GM23338 (cell line): ENCODE measurements around the gene NOMO2.
"Not testable (repeated sequence)": the region's sequence is repeated elsewhere in the genome, so short reads cannot be mapped to it uniquely, and the experiment has no call there.

ENCODE experiments used
- CREB1 ChIP-seq: fragments of 250-450 bp; sonication (Bioruptor Pico); IDR thresholded peaks from 2 replicates; pipeline ENCODE4 v1.5.0; 2020; ENCODE audit warnings: low read depth, mild to moderate bottlenecking, moderate library complexity
- EZH2 ChIP-seq: fragments of 200-600 bp; sonication (generic); IDR thresholded peaks from one replicate; pipeline ENCODE4 v1.8.0; 2017; ENCODE audit warnings: antibody characterized with exemption, mild to moderate bottlenecking, low read depth; ENCODE audit not compliant: unreplicated experiment
- EZH2phosphoT487 ChIP-seq: fragments of 200-600 bp; sonication (generic); IDR thresholded peaks from one replicate; pipeline ENCODE4 v1.8.1; 2018; ENCODE audit warnings: antibody characterized with exemption; ENCODE audit not compliant: unreplicated experiment
- JUNB ChIP-seq: IDR thresholded peaks from one replicate; pipeline ENCODE4 v1.6.1; 2016; ENCODE audit warnings: antibody characterized with exemption; ENCODE audit not compliant: unreplicated experiment
- NANOG ChIP-seq: IDR thresholded peaks from 2 replicates; pipeline ENCODE4 v1.6.1; 2016; ENCODE audit warnings: antibody characterized with exemption, borderline replicate concordance
- POLR2AphosphoS5 ChIP-seq: IDR thresholded peaks from 2 replicates; pipeline ENCODE4 v1.6.1; 2016; ENCODE audit warnings: antibody characterized with exemption, low read depth
- STAT1 ChIP-seq: IDR thresholded peaks from one replicate; pipeline ENCODE4 v1.6.1; 2016; ENCODE audit warnings: antibody characterized with exemption; ENCODE audit not compliant: unreplicated experiment
- ZNF114 ChIP-seq: fragments of 250-450 bp; sonication (Bioruptor Pico); IDR thresholded peaks from 2 replicates; pipeline ENCODE4 v1.5.0; 2020; ENCODE audit warnings: mild to moderate bottlenecking, moderate library complexity
- ZNF331 ChIP-seq: fragments of 250-450 bp; sonication (Bioruptor Pico); IDR thresholded peaks from 2 replicates; pipeline ENCODE4 v1.5.0; 2020; ENCODE audit warnings: low read depth, mild to moderate bottlenecking, moderate library complexity
- TF ChIP-seq, protein P1 (sequence below), 2 experiments: fragments of 200-600 bp in 1 of 2; sonication (generic) in 1 of 2; conservative IDR thresholded peaks; 2 replicates each; pipeline versions ENCODE4 v1.5.1 to v1.6.1; 2016 to 2017; ENCODE audit warnings: antibody characterized with exemption in 2 of 2, low read depth in 2 of 2, mild to moderate bottlenecking in 2 of 2, moderate library complexity in 1 of 2
- TF ChIP-seq, protein P2 (sequence below): IDR thresholded peaks from 2 replicates; pipeline ENCODE4 v1.6.1; 2016; ENCODE audit warnings: antibody characterized with exemption
- TF ChIP-seq, protein P3 (sequence below): IDR thresholded peaks from one replicate; pipeline ENCODE4 v1.6.1; 2018; ENCODE audit warnings: antibody characterized with exemption; ENCODE audit not compliant: unreplicated experiment
- TF ChIP-seq, protein P4 (sequence below): fragments of 250-450 bp; sonication (Bioruptor Pico); IDR thresholded peaks from 2 replicates; pipeline ENCODE4 v1.5.0; 2020; ENCODE audit warnings: mild to moderate bottlenecking, moderate library complexity

DNA sequence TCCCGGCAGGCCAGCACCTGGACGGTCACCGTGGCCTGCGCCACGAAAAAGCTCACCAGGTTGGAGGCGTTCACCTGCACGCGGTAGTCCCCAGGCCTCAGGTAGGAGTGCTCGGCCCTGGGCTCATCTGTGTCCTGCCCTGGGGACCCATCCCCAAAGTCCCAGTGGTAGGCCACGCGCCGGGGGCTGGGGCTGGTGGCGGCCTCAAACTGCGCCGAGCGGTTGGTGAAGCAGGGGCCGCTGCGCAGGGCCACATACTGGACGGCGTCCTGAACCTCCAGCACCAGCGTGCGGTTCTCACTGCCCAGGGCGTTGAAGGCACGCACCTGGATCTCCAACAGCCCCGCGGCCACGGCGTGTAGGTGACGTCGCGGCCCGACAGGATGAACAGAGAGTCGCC, 176.6 kb downstream of the NOMO2 start:
- not testable (repeated sequence) for TF ChIP-seq POLR2AphosphoS5; CREB1 (CRISPR knock-in tag); ZNF331 (CRISPR knock-in tag); EZH2; EZH2phosphoT487; JUNB; ZNF114 (CRISPR knock-in tag); STAT1; NANOG
- TF ChIP-seq, protein P1, sequence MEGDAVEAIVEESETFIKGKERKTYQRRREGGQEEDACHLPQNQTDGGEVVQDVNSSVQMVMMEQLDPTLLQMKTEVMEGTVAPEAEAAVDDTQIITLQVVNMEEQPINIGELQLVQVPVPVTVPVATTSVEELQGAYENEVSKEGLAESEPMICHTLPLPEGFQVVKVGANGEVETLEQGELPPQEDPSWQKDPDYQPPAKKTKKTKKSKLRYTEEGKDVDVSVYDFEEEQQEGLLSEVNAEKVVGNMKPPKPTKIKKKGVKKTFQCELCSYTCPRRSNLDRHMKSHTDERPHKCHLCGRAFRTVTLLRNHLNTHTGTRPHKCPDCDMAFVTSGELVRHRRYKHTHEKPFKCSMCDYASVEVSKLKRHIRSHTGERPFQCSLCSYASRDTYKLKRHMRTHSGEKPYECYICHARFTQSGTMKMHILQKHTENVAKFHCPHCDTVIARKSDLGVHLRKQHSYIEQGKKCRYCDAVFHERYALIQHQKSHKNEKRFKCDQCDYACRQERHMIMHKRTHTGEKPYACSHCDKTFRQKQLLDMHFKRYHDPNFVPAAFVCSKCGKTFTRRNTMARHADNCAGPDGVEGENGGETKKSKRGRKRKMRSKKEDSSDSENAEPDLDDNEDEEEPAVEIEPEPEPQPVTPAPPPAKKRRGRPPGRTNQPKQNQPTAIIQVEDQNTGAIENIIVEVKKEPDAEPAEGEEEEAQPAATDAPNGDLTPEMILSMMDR (conservative IDR thresholded peaks at IDR 0.05; ENCODE audit: low read depth in 2 of 2), result not testable (repeated sequence)
- TF ChIP-seq, protein P2, sequence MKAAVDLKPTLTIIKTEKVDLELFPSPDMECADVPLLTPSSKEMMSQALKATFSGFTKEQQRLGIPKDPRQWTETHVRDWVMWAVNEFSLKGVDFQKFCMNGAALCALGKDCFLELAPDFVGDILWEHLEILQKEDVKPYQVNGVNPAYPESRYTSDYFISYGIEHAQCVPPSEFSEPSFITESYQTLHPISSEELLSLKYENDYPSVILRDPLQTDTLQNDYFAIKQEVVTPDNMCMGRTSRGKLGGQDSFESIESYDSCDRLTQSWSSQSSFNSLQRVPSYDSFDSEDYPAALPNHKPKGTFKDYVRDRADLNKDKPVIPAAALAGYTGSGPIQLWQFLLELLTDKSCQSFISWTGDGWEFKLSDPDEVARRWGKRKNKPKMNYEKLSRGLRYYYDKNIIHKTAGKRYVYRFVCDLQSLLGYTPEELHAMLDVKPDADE, result not testable (repeated sequence)
- TF ChIP-seq, protein P3, sequence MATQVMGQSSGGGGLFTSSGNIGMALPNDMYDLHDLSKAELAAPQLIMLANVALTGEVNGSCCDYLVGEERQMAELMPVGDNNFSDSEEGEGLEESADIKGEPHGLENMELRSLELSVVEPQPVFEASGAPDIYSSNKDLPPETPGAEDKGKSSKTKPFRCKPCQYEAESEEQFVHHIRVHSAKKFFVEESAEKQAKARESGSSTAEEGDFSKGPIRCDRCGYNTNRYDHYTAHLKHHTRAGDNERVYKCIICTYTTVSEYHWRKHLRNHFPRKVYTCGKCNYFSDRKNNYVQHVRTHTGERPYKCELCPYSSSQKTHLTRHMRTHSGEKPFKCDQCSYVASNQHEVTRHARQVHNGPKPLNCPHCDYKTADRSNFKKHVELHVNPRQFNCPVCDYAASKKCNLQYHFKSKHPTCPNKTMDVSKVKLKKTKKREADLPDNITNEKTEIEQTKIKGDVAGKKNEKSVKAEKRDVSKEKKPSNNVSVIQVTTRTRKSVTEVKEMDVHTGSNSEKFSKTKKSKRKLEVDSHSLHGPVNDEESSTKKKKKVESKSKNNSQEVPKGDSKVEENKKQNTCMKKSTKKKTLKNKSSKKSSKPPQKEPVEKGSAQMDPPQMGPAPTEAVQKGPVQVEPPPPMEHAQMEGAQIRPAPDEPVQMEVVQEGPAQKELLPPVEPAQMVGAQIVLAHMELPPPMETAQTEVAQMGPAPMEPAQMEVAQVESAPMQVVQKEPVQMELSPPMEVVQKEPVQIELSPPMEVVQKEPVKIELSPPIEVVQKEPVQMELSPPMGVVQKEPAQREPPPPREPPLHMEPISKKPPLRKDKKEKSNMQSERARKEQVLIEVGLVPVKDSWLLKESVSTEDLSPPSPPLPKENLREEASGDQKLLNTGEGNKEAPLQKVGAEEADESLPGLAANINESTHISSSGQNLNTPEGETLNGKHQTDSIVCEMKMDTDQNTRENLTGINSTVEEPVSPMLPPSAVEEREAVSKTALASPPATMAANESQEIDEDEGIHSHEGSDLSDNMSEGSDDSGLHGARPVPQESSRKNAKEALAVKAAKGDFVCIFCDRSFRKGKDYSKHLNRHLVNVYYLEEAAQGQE, result not testable (repeated sequence)
- TF ChIP-seq, protein P4, sequence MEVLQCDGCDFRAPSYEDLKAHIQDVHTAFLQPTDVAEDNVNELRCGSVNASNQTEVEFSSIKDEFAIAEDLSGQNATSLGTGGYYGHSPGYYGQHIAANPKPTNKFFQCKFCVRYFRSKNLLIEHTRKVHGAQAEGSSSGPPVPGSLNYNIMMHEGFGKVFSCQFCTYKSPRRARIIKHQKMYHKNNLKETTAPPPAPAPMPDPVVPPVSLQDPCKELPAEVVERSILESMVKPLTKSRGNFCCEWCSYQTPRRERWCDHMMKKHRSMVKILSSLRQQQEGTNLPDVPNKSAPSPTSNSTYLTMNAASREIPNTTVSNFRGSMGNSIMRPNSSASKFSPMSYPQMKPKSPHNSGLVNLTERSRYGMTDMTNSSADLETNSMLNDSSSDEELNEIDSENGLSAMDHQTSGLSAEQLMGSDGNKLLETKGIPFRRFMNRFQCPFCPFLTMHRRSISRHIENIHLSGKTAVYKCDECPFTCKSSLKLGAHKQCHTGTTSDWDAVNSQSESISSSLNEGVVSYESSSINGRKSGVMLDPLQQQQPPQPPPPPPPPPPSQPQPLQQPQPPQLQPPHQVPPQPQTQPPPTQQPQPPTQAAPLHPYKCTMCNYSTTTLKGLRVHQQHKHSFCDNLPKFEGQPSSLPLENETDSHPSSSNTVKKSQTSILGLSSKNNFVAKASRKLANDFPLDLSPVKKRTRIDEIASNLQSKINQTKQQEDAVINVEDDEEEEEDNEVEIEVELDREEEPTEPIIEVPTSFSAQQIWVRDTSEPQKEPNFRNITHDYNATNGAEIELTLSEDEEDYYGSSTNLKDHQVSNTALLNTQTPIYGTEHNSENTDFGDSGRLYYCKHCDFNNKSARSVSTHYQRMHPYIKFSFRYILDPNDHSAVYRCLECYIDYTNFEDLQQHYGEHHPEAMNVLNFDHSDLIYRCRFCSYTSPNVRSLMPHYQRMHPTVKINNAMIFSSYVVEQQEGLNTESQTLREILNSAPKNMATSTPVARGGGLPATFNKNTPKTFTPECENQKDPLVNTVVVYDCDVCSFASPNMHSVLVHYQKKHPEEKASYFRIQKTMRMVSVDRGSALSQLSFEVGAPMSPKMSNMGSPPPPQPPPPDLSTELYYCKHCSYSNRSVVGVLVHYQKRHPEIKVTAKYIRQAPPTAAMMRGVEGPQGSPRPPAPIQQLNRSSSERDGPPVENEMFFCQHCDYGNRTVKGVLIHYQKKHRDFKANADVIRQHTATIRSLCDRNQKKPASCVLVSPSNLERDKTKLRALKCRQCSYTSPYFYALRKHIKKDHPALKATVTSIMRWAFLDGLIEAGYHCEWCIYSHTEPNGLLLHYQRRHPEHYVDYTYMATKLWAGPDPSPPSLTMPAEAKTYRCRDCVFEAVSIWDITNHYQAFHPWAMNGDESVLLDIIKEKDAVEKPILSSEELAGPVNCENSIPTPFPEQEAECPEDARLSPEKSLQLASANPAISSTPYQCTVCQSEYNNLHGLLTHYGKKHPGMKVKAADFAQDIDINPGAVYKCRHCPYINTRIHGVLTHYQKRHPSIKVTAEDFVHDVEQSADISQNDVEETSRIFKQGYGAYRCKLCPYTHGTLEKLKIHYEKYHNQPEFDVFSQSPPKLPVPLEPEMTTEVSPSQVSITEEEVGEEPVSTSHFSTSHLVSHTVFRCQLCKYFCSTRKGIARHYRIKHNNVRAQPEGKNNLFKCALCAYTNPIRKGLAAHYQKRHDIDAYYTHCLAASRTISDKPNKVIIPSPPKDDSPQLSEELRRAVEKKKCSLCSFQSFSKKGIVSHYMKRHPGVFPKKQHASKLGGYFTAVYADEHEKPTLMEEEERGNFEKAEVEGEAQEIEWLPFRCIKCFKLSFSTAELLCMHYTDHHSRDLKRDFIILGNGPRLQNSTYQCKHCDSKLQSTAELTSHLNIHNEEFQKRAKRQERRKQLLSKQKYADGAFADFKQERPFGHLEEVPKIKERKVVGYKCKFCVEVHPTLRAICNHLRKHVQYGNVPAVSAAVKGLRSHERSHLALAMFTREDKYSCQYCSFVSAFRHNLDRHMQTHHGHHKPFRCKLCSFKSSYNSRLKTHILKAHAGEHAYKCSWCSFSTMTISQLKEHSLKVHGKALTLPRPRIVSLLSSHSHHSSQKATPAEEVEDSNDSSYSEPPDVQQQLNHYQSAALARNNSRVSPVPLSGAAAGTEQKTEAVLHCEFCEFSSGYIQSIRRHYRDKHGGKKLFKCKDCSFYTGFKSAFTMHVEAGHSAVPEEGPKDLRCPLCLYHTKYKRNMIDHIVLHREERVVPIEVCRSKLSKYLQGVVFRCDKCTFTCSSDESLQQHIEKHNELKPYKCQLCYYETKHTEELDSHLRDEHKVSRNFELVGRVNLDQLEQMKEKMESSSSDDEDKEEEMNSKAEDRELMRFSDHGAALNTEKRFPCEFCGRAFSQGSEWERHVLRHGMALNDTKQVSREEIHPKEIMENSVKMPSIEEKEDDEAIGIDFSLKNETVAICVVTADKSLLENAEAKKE (CRISPR knock-in tag), result not testable (repeated sequence)
